NK-92 treated with Interleukin-12 subunit alpha and Interleukin-12 subunit beta, amount 100 ng/mL, for 24 hours (cell line): ENCODE data around the gene CRNN.

Source experiments
- DNase-seq: peaks from one replicate; lab custom pipeline; 2025; lab: John Stamatoyannopoulos, UW

Gene CRNN

DNA sequence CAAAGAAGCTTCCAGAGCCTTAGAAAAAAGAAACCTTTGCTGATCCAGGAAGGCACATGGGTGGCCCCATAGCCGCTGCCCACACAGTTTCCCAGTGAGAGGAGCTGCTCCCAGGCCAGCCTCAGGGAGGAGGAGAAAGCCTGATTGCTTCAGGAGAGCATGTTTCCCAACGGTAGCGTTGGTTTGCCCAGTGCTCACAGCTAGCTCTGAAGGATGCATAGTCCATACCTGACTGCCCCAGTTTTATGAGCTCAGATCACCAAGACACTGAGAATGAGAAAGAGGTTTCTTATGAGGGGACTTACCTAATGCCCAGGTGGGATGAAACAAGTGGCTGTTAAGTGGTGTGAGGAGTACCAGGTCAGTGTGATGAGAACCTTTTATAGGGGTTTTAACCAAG lies at the start of gene CRNN:
Gene CRNN (minus strand): TSS at position 355 of the 400 bp plus-strand sequence. CDS start 2,030 bp downstream, outside the sequence.
- DNase-seq = no peak

DNA sequence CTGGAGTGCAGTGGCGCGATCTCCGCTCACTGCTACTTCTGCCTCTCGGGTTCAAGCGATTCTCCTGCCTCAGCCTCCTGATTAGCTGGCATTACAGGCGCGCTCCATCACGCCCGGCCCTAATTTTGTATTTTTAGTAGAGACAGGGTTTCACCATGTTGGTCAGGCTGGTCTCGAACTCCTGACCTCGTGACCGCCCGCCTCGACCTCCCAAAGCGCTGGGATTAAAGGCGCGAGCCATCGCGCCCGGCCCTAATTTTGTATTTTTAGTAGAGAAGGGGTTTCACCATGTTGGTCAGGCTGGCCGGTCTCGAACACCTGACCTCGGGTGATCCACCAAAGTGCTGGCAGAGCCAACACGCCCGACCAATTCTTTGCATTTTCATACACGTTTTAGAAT lies 48.6 kb upstream of the CRNN start:
- DNase-seq = no peak

DNA sequence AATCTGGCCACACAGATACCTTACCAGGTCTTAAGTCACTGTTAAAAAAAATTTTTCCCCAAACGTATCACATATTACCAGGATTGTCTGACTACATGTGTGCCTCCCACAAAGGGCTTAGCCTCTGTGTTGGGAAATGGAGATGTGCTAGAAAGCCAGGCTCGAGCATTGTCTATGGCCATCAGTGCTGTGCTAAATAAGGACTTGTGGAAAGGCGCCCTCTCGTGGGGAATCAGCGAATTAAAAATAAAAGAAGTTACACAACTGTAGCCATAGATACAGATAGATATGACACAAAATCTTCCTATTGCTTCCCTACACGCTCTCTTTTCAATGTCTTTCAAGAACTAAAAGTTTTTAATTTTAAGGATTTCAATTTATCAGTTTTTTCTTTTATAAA lies 47.5 kb upstream of the CRNN start:
- DNase-seq = peak; percentile 18

DNA sequence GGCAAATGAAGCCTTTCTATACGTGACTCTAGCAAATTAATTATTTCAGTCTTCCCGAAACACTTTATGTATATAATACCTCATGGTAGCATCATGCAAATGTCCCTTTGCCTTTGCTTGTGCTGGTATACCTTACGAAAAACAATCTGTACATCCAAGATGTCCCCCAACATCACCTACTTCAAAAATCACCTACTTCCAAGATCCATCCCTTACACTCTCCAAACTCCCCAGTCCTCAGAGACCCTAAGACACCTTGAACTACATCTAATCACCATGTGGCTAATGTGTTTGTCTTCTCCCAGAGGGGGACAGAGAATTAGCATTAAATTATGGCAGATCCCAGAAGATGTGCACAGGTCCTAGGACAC lies 46.5 kb upstream of the CRNN start:
- no peak for DNase-seq

DNA sequence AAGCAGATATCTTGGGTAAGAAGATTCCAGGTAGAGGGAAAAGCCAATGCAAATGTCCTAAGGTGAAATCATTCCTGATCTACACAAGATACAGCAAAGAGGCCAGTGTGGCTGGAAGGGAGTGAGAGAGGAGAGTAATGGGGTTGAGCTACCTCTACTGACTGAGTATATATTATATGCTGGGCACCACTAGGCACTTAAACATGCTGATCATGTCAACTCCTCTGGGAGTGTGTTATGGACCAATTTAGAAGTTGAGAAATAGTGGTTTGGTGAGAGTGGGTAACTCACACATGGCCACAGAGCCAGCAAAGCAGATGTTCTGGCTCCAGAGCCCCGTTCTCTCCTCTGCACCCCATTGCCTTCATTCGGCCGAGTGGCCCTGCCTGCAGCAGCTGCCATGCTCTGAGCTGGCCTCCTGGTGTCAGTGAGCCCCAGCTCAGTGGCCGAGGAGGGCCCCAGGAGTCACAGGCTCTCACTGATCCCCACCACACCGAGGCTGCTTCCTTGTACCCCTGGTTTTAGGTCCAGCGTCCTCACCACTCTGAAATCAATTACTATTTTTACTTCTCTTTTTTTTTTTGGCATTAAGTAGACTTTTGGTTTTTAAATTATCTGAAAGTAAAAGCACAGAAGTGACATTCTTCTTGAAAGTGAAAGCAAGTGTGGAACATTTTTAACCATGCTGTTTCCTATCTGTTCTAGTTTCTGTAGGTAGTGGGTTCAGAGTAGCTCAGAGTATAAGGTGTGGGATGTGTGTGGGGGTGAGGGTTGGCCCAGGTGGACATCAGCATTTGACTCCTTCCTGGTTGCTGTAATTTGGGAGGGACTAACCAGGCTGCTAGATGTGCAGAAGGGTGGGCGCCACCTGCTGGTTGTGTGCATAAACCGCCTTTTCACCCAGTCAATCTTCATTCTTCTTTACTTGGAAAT lies 45.8 kb upstream of the CRNN start:
- peak; percentile 51 for DNase-seq

DNA sequence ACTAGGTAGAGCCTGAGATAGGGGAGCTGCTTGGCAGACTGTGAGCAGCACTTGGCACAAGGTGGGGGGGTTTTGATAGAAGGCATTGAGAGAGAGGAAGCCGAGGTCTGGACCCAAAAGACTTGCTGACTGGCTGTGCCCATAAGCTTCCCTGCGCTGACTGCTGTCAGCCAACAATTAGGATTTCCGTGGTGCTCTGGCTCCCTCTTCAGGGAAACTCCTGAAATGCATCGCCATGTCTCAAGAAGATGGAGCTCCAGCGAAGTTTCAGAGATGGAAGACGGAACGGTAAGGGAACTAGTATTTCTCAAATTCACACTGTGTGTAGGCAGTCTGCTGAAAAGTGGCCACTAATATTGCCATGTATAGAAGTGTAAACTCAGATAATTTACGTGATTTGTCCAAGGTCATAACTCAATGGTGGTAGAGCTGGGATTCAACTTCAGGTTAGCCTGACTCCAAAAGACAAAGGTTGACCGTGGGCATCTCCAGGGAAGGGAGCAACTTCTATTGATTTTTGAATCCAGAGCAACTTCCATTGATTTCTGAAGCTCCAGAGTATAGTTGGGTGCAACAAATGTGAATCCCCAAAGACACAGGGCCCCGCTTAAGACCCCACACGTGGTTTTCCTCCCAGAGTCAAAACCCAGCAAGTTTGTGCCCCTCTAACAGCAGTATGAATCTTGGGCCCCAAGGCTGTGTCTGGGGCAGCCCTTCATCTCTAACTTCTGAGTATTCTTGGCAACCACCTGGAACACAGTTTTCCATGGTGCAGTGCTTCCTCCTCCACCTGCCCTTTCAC lies 44.5 kb upstream of the CRNN start:
- peak; percentile 39 for DNase-seq

DNA sequence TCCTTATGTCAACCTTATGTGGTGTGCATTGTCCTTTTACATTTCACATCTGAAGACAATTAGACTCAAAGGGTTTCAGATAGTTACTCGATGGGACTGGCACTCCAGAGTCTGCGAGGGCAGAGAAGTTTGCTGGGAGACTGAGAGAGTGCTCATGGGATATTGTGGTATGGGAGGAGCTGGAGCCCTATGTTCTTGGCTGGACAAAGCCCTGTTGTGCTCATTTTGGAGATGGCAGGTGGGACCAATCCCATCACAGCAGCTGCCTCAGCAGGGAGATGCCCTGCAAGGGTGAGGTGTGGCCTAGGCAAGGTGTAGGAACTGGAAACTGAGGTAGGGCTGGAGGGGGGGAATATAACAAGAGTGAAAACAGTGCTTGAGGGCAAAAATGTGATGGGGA lies 43.5 kb upstream of the CRNN start:
- DNase-seq = no peak

DNA sequence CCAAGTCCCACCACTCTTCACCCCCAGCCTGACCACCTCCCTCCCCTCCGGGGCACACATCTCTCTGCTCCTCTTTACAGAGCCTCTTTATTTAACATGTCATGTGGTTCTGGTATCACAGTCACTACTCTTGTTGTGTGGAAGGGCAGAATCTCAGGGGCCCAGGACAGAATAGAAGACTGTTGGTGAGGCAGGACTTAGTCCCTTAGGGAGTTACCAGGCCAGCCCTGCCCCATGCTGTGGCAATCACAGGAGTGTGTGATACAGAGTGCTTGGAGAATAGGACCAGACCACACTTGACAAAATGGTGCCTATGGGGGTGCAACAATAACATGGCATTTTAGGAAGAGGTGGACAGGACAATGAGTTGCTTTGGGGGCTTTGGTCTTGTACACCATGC lies 43.0 kb upstream of the CRNN start:
- DNase-seq = no peak

DNA sequence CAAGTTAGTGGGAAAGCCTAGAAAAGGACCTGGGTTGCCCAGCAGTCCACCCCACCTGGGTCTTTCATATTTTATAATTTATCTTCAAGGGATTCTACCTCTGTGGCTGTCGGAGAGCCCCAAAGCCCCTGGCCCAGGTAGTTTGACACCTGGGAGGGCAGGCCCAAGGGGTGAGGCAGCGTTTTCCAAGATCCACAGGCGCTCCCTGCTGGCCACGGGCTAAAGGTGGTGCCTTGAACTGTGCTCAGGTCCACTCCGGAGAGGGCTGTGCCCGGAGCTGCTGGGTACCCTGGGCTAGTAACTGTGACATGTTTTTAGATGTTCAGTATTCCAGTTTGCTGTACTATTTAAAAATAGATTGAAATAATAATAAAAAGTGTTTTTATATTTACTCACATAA lies 37.2 kb upstream of the CRNN start:
- no peak for DNase-seq

DNA sequence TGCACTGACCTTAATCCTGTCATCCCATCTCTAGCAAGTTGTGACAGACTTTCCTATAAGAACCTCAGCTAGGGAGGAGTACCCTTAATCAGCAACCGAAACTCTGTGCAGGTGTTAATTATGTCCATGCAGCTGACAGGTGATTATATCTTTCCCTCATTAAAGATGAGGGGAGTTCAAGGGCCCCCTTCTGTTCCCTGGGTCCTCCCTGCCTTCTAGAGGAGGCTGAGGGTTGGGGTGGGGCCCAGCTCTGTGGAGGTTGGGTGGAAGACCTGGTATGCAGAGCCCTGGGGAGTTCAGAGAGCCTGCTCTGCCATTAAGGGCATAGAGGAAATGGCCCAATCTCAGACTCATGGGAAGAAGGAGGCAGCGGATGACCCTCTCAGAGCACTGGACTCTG lies 35.6 kb upstream of the CRNN start:
- no peak for DNase-seq

DNA sequence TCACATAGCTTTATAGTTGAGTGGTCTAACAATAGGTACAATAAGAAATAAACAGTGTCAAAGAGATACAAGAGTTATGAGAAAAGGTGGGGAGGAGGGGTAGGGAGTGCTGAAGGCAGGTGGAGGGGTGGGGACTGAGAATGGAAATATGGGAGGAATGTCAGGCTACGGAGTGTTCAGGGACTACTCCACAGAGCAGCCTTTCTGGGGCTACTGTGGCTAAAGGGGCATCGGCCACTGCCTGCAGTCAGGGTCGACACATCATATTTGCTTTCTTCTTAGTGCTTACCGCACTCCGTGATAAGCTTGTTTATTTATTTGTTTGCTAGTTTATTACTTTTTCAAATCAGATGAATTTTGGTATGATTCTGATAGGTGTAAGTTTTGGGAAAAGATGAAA lies 34.4 kb upstream of the CRNN start:
- no peak for DNase-seq

DNA sequence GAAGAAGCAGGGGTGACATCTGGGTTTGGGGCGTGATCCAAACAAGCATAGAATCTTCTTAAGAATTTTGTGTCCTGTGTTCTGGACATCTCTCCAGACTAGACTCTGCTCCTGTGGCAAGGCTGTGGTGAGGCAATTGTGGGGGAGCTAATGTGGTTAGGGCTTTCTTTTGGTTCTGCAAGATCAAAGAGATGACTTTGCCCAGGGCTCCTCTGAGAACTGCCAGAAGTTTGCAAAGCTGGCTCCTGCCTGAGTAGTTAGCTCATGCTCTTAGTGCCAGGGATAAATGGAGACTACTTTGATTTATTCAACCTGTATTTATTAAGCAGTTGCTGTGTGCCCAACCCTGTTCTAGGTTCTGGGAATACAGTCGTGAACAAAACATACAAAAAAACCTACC lies 34.0 kb upstream of the CRNN start:
- DNase-seq = no peak

DNA sequence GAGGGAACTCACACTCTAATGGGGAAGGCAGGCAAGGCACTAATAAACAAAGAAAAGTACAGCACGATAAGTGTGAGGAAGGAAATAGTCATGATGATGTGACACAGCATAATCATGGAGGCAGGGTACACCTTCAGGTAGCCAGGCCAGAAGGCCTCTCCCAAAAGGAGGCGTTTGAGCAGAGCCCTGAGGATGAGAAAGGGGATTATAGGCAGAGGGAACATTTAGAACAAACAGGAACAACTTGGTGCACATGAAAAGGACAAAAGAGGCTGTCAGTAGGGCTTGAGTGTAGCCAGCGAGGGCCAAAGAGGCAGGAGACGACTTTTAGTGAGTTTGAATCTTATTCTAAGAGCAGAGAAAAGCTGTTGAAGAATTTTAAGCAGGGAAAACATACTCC lies 33.4 kb upstream of the CRNN start:
- DNase-seq = no peak

DNA sequence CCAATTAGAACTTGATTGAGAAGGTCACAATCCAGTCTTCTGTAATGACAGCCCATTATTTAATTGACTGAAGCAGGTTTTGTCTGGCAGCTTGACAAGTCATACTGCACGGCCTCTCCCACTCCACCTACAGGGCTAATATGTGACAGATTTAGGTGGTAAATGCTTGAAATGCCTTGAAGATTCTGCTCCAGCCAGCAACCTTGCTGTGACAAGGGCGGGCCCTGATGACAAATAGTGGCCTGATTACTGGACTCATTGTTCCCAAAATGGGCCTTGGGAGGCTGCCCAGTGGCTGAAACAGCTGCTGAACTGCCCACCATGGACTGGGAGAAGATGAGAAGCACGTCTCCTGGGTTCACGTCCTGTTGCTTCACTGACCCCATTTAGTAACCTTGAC lies 30.0 kb upstream of the CRNN start:
- no peak for DNase-seq

DNA sequence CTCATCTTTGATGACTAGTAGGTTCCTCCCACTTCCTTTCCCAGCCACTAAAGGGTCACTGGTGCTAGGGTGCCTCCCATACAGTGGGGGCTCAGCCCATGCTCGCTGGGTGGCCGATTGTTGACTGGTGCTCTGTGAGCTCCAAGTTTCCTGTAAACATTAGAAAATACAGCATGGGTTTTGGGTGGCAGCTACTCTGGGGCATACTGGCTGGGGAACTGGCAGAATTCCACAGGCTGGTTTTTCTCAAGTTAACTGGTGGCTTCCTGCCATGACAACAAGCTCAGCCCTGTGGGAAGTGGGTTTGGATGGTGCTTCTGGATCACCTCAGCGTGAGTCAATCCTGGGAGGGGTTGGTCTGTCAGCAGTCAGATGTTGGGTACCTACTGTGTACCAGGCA lies 28.7 kb upstream of the CRNN start:
- DNase-seq = no peak

DNA sequence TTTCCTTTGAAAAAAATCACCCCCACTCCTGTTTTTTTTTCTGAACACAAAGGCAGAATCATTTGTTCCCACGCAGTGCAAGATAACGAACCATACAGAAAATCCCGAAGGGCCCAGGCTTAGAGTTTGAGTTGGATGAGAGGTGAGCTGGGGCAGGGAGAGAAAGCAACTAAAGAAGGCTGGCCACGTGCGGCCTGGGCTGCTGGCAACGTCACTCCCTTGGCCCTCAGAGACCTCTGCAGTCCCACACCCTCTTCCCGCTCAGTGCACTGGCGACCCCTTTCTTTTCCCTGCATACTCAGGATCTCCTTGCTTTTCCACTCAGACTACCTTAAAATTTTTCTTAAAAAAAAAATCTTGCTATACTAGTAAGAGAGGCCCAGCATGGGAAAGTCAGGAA lies 28.2 kb upstream of the CRNN start:
- DNase-seq = no peak

DNA sequence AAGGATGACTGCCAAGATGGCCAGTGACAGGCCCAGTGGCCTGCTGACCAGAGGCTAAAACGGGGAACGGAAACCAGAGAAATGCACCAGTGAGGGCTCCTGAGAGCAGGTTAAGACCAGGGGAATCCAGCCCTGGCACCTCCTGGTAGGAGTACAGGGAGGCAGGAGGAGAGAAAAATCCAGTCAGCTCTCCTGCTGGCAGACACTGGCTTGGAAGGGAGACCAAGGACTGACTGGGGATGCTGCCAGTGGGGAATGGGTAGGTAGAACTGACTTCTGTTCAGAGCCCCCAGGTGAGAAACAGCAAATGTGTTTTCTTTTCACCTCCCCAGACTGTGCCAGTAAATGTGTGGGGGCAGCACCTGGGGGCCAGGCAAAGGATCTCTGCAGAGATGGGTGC lies 27.7 kb upstream of the CRNN start:
- DNase-seq = no peak

DNA sequence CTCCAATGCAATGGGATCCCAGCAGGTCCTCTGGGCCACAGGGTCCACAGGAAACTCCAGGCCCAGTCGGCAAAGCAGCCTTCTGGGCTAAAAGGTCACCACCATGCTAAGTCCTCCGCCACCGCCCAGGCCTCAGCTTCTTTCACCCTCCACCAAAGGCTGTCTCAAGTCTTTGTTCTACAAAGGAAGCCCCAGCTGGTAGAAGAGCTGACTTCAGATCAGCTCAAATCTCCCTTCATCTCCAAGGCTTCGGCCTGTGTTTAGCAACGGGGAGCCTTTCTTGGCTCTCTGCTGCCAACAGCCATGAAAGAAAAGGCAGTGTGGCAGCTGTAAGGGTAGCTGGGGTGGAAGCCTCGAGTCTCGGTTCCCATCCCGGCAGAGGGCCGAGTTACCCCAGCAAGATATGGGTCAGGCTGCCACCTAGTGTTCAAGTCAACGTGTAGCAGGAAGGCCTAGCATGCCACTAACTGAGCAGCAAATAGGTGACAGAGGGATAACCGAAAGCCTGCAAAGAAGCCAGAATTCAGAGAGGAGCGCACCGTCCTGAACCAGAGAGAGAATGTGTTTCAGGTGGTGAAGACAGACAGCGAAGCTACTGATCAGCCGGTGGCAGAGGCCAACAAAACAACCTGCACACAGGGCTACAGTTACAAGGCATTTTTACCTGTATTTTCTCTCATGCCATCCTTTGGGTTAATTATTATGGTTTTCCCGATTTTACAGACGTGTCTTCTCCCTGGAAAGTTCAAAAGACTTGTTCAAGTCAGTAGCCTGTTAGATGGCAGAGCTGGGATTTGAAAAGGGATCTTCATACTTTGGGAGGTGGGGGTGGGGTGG lies 26.8 kb upstream of the CRNN start:
- peak; percentile 50 for DNase-seq

DNA sequence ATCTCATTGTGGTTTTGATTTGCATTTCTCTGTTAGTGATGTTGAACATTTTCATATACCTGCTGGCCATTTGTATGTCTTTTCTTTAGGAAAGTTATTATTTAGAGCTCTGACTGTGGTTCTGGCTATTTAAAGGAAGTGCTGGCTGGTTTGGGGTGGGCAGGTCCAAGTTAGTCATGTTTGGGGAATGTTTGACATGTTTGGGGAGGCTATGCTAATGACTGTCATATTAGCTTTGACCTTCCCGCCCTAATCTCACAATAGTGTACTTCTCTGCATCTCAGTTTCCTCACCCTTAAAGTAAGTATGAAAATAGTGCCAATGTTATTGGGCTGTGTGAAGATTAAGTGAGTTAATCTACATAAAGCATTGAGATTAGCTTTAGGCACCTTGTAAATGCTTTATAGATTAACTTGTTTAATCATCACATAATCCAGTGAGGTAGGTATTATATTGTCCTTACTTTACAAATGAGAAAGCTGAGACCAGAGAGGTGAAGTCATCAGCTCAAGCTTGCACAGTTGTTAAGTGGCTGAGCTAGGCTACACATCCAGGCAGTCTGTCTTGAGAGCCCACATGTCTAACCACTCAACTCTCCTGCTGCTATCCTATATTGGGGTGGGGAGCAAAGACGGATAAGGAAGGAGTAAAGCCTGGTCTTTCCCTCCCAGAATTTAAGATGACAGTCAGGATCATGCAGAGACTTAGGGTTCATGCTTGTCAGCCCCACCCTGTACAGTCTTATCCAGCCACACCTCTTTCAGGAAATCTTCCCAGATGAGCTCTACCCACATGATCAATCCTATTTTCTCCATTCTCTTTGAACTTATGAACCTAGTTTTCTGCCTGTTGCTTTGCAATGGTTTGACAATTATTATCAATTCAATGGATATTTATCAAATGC lies 22.8 kb upstream of the CRNN start:
- no peak for DNase-seq

DNA sequence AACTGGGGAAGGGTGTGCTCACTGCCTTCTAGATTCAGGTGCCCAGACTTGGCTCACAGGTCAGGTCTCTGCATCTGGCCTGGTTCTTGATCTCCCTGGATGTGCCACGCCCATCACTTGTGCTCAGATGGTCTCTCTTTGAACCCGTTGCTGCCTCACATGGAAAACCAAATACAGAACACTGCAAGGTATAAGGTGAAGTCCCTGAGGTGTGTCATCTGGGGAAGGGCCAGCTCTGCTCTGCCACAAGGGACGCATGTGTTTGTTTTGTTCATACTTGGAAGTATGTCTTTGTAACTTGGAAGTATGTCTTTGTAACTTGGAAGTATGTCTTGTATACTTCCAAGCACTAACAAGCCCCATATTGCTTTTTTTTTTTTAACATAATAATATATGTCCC lies 13.4 kb upstream of the CRNN start:
- no peak for DNase-seq

DNA sequence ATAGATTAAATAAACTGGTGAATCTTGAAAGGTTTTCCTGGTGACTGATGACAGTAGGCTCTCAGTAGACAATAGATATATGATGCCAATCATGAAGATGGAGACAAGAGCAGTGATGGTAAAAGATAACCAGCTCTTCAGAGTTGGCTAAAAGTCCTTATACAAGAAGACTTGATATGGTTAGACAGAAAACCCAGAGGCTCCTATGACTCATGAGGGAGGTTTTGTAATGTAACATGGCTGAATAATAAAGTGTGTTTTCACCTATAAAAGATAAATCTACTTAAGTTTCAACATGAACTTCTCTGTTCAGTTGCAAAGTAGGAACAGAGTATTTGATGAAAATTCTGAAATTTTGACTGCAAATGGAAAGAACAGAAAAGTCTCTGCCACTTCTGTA lies 12.7 kb upstream of the CRNN start:
- DNase-seq = no peak
